NB4 (cell line): ENCODE results near the gene NRDC.

Experiments
- DNase-seq: peaks from one replicate; pipeline ENCODE4 v3.0.0; 2010; ENCODE audit warnings: low read depth
- H3K4me3 ChIP-seq: one replicate; pipeline ENCODE4 v1.5.1; 2011; ENCODE audit warnings: mild to moderate bottlenecking, low read depth, low read length, moderate library complexity
- CTCF ChIP-seq: IDR thresholded peaks from one replicate; pipeline ENCODE4 v1.5.1; 2012; ENCODE audit warnings: low read depth, low read length
- MYC ChIP-seq: IDR thresholded peaks from 2 replicates; pipeline ENCODE4 v1.6.1; 2011; ENCODE audit warnings: low read depth, low read length
- POLR2A ChIP-seq: IDR thresholded peaks from 2 replicates; pipeline ENCODE4 v1.6.1; 2011; ENCODE audit warnings: mild to moderate bottlenecking; ENCODE audit not compliant: insufficient read length; ENCODE audit errors: extremely low read depth
- TF ChIP-seq, protein P1 (sequence below): IDR thresholded peaks from 2 replicates; pipeline ENCODE4 v1.6.1; 2011; ENCODE audit warnings: low read depth, low read length

NRDC gene

DNA sequence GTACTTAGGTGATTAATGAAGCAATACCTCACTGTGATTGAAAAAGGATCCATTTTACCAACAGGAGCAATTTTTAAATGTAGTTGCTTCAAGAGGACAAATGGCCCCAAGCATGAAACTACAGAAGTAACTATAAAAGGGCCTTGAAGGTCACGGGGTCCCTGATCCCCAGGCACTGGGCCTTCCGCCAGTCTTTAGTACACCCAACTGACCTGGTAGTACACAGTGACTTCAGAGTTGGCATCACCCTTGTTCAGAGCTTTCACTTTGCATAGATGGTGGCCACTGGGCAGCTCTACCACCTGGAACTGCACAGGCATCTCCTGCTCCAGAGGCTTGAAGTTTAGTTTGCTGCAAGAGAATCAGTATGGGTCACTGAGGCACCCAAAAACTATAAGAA is 84.3 kb downstream of the NRDC start:
- no peak overlapping the region for H3K4me3 ChIP-seq
- no peak for DNase-seq
- no peak for TF ChIP-seq CTCF
- TF ChIP-seq, protein P1, sequence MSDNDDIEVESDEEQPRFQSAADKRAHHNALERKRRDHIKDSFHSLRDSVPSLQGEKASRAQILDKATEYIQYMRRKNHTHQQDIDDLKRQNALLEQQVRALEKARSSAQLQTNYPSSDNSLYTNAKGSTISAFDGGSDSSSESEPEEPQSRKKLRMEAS: no peak
- no peak for TF ChIP-seq POLR2A
- TF ChIP-seq MYC: no peak

GRCh38 chr1:51792864-51793263 is 85.7 kb downstream of the NRDC start:
- no peak overlapping the region for H3K4me3 ChIP-seq
- DNase-seq: peak; percentile 42
- no peak for TF ChIP-seq MYC
- no peak for TF ChIP-seq CTCF
- no peak for TF ChIP-seq POLR2A
- TF ChIP-seq, protein P1: no peak

DNA sequence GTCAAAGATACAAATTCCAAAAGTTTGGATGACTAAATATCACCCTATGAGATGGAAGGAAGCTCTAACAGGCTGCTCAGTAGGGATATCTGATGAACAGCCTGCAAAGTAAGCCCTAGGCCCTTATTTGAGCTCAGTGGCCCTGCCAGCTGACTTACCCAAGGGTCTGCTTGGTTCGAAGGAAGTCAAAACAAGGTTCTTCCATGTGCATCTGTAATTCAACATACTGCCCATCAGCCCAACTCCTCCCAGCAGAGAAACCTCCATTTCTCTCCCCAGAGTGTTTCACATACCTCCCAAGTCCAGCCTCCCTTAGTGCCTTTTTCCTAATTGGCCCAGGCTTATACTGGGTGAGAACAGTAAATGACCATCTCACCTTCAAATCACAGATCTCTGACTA is 86.6 kb downstream of the NRDC start:
- H3K4me3 ChIP-seq: no peak overlapping the region
- TF ChIP-seq, protein P1: no peak
- TF ChIP-seq POLR2A (no peak), MYC (no peak), CTCF (no peak)
- DNase-seq: no peak

DNA sequence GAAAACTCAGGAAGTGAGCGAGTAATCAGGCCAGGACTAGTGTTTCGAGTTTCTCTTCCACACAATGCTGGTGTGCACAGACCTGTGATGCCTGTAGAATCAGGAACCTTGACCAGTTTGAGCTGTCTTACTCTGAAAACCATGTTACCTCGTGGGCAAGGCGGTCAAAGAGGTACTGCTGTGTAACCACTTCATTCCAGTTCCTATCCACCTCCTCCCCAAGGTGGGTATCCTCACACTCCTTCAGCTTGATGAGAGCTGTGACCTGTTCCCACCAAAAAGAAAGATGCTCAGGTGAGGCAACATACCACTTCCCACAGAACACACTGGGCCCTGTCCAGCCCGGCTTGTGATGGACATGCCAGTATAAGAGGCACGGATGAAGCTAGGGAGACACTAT is 88.1 kb downstream of the NRDC start:
- TF ChIP-seq POLR2A: no peak
- no peak for TF ChIP-seq MYC
- TF ChIP-seq, protein P1: no peak
- TF ChIP-seq CTCF: no peak
- DNase-seq: no peak
- H3K4me3 ChIP-seq: no peak overlapping the region

DNA sequence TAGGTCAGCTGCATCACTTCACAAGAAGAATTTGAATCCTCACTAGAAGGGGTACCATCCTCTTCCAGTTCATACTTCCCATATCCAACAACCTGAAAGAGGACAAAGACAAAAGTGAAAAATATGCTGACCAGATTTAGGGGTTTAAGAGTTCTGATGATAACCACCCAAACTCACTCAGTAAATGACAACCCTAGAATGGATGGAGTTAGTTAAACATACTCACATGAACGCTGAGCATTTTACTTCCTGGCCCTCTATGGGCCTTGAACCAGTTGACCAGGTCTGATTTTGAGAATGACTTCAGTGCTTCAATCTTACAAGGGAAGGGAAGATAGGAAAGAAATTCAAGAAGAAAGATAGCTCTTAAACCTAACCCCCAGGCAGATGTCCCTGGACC is 89.2 kb downstream of the NRDC start:
- H3K4me3 ChIP-seq: no peak overlapping the region
- DNase-seq: no peak
- TF ChIP-seq POLR2A (no peak), CTCF (no peak), MYC (no peak)
- TF ChIP-seq, protein P1: no peak

- no peak for TF ChIP-seq MYC
- no peak for TF ChIP-seq CTCF
- no peak for TF ChIP-seq POLR2A
- TF ChIP-seq, protein P1: no peak
- no peak overlapping the region for H3K4me3 ChIP-seq
- DNase-seq: no peak
These were observed 89.6 kb downstream of the NRDC start for GRCh38 chr1:51788938-51789337.
